Cortex of kidney (tissue), 1 donor: ENCODE data around the gene RIMBP2.
"Not testable (repeated sequence)": the region's sequence is repeated elsewhere in the genome, so short reads cannot be mapped to it uniquely, and the experiment has no call there.

ENCODE experiments used
- DNase-seq: peaks from one replicate; lab custom pipeline; 2025; lab: John Stamatoyannopoulos, UW

RIMBP2 gene

DNA sequence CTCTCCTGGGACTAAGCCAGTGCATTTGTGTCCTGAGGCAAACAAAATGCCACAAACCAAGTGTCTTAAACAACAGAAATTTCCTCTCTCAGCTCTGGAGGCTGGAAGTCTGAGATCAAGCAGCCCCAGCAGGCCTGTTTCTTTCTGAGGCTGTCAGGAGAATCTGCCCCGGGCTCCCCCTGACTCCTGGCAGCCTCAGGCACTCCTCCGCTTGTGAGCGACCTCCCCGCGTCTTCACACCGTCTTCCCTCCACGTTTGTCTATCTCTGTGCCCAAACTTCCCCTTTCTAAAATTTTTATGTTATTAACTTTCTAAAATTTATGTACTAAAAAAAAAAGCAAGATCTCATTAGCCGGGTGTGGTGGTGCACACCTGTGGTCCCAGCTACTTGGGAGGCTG, 59.7 kb downstream of the RIMBP2 start:
- no peak for DNase-seq

DNA sequence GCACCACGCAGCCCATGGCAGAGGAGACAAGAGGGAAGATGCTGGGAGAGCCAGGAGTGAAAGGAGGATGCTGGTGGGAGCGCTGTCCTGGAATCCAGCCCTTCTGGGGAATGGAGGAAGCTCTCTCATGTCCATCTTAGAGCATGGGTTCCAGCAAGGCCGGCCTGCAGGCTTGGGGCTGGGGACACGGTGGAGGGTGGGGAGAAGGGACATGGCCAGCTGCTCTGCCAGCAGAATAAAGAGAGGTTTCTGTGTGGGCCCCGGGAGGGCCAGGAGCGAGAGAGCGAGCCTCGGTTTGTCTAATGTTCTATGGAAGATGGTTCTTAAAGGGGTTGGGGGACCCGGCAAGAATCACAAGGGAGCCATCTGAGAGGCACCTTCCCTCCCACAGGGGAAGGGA, 60.2 kb downstream of the RIMBP2 start:
- no peak for DNase-seq

DNA sequence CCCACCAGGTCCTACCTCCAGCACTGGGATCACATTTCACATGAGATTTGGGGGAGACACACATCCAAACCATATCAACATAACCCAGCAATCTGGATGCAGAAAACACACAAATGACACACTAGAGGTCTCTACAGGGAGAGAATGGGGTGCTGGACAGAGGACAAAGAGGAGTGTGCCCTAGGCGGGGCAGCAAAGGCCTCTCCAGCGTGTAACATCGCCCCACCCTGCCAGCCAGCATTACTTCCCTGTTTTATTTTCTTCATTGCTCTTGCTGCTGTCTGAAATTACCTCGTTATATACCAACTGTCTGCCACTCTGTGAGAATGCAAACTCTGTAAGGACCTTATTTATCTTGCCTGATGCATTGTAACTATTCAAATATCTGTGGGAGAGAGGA, 61.1 kb downstream of the RIMBP2 start:
- DNase-seq, result no peak

DNA sequence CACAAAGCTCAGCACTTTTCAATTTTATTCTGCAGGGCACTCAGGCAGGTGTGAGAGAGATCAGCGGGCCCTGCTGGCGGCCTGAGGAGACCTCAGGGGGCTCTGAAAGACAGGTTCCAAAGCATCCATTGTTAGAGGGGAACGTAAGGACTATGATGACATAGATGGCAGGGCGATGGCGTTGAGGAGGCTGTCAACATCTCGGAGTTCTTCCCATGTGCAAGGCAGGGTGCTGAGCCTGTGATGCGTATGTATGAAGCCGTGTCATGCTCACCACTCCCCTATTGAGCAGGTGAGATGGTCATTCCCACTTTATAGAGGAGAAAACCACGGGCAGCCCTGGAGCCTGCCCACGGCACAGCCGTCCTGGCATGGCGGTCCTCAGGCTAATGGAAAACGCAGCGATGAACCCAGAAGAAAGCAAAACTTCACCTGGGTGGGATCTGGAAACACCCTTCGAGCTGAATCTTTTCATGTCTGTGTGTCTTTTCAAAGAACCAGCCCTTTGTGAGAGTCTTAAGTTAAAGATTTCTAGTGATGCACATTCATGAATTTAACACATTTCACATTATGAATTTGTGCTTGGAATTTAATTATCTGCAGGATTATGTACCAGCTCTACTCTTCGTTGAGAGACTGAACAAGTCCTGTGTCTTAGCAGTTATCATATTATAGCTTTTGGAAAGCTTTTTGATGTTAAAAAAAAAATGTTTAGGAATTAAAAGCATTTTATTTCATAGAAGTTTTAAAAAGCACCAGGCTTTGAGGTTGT, 64.7 kb downstream of the RIMBP2 start:
- DNase-seq, result no peak

DNA sequence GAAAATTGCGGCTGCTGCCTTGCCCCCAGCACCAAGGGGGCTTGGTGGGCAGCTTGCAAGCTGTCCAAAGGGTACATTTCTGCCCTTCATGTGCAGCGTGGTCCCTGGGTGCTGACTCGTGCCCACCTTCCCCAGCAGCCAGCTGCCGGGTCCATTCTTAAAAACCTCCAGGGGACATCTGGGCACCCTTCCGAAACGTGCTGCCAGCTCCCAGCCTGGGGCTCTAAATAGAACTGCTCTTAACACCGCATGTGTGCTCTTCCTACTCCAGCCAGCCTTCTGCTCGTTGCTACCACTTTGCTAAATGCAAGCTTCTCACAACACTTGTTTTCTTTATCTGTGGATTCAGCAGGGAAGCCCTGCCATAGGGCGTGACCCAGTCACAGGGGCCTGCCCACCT, 66.0 kb downstream of the RIMBP2 start:
- DNase-seq, result no peak

DNA sequence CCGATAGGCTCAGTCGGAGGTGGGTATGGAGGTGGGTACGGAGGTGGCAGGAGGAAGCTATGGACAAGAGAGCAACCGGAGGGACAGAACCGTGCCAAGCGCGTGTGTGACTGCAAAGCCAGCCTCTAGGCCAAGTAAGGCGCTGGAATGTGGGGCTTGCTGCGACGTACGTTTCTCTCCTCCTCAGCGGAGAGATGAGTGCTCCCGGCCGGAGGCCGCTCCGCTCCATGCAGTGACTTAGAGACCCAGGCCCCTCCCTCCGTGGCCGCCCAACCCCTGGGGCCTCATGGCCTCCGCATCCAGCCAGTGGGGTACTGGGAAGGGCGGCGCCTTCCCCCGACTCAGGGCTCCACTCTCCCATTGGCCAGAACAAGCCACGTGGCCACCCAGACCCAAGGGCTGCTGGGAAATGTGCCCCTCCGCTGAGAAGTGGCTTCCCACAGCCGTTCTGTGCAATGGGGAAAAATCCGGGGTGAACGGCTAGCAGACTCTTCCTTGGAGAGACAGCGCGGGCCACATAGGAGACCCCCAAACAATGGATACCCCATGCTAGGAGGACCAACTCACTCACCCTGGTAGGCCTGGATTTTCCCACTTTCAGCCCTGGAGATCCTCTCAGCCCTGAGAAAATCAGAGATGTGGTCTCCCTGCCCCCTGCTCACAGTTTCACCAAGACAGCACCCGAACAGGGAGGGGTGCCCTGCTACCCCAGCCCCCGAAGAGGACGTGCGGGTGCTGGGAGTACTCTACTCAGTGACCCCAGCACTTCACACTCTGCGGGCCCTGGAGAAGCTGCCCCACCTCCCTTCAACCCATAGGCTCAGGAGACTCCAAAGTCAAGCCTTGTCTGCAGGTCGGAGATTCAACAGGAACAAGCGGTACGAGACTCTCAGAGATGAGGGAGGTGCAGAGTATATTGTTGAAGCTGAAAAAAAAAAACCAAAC, 66.7 kb downstream of the RIMBP2 start:
- no peak for DNase-seq

DNA sequence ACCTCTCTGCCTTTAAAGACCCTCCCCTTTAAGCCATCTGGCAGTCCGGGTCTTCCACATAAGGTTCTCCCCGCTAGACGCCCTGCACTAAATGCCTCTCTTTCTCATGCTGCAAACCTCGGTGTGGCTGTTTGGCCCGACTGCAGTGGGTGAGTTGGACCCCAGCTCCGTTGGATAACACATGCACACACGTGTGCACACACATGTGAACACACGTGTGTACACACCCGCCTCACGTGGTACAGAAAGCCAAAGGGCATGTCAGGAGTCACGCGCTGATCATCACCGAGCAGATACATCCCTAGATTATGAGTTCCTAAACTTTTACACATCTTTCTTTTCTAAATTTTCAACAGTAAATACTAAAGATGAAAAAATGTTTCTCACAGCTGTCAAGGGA, 68.3 kb downstream of the RIMBP2 start:
- no peak for DNase-seq

DNA sequence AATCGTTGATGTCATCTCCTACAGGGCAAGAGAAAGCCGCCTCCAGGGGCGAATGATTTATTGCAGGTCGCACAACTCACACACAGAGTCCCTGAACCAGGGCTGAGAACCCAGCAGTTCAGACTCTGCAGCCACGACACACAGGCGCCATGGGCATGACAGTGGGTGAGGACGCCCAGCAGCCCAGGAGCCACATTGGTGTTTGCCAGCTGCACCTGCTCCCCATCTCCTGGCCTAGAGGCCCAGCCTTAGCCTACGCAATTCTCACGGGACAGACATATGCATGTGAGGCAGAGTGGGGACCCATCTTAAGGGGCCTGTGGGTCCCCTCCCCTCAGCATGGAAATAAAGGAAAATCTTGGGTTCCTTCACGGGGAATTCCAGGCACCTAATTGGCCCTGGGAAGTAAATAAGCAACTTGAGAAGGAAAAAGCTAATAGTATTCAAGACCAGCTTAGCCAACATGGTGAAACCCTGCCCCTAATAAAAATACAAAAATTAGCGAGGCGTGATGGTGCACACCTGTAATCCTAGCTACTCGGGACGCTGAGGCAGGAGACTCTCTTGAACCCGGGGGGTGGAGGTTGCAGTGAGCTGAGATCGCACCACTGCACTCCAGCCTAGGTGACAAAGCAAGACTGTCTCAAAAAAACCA, 69.3 kb downstream of the RIMBP2 start:
- DNase-seq, result no peak

DNA sequence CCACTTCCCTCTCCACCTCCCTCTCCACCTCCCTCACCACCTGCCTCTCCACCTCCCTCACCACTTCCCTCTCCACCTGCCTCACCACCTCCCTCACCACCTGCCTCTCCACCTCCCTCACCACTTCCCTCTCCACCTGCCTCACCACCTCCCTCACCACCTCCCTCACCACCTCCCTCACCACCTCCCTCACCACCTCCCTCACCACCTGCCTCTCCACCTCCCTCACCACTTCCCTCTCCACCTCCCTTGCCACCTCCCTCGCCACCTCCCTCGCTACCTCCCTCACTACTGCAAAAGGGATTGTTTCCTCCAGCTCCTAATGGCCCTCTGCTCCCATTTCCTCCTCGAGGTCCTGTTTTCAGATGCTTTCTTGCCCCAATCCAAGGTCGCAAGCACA, 69.9 kb downstream of the RIMBP2 start:
- not testable (repeated sequence) for DNase-seq

DNA sequence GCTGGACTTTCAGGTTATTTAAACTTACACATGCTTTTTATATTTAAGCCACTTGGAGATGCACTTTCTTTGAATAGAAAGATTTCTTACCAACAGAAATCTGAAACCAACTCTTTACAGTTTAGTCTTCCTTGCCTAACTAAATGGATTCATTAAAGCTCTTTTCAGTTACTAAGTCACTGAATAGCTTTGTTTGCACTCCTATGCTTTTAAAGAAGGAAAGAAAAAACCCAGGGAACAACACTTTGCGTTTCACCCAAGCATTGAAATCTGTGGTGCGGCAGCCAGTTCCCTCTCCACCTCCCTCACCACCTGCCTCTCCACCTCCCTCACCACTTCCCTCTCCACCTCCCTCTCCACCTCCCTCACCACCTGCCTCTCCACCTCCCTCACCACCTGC, 70.3 kb downstream of the RIMBP2 start:
- DNase-seq, result no peak

DNA sequence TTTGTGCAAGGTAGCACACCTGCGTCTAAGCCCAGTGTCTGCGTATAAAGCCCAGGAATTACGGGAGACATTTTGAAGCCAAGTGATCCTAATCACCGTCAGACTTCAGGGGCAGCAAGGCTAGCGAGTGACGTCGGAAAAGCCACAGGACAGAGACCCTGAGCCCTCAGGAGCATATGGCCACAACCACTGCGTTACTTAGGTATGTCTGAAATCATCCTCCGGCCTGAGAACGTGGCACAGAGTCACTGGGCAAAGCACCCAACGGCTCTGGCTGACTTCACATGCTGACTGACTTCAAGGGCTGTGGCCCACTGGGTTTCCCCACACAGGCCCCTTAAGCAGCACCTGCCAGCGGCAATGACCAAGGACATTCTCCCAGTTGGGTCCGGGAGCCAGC, 71.5 kb downstream of the RIMBP2 start:
- DNase-seq, result no peak

DNA sequence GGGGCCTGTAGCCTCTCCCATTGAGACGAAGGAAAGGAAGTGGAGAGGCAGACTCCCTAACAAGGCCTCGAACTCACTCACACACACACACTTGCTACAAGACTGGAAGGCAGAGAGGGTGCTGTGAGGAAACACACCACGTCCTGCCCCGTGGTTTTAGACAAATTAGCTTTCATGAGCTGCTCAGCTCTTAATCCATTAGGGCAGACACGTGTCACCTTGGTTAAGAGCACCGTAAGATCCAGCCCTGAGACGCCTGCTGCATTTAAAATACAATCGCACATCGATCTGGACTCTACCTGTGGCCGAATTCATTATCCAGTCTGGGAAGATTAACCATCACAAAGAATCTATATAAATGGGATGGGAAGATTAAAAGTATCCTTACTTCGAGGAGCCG, 72.0 kb downstream of the RIMBP2 start:
- no peak for DNase-seq

DNA sequence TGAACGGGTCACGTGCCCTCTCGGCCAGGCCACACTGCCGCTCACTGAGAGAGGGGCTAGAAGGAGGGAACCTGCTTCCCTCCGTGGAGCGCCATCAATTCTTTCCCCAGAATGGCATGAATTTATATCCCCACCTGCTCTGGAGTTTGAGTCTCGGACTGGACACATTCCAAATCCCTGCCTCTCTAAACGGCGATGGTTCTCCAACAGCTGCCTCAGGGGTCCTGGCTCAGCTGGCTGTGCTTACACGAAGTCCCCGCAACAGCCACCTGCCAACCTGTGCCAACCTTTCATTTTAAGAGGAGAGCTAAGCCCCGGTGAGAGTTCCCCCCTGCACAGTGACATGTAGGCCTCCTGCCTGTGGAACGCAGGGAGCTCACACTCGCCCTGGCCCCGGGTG, 73.2 kb downstream of the RIMBP2 start:
- DNase-seq, result no peak

DNA sequence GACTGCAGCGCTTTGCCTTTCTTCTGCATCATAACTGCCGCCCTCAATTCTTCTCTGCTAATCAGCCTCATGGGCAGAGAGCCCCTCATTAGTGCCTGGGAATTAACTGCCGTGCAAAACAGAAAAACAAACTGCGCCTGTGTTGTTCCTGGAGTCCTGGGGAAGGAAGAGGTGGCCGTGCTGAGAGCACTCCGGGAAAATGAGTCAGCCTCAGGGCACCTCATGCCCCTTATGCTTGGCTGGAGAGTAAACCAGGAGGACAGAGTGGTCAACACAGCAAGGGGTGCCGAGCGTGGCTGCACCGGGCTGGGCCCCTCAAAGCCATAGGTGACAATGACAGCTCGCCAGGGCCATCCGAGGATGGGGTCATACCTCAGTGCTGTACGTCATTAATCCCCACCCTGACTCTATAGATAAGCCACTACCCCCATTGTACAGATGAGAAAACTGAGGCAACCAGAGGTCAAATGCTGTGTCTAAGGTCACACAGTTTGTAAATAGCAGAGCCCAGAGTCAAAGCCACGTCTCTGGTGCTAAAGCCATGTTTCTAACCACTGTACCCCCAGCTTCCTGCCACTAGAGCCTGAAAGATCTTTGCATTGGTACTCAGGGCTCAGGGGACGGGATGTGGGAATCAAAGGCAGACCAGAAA, 74.4 kb downstream of the RIMBP2 start:
- DNase-seq, result no peak

DNA sequence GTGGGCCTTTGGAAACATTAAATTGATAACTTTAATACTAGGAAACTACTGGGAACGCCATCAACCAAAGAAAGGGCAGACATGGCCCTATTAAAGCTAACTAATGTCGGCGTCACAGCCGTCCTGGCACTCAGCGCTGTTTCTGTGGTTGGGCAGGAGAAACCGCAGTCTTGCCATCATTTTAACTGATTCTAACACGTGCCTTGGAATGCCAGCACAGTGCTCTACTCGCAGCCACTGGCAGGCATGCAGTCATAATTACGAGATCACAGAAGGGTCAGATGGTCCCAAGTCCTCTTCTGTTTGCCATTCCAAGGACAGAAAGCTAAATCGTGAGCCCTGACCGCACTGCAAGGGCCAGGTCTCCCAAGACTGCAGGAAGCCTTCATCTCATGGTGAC, 75.2 kb downstream of the RIMBP2 start:
- no peak for DNase-seq

DNA sequence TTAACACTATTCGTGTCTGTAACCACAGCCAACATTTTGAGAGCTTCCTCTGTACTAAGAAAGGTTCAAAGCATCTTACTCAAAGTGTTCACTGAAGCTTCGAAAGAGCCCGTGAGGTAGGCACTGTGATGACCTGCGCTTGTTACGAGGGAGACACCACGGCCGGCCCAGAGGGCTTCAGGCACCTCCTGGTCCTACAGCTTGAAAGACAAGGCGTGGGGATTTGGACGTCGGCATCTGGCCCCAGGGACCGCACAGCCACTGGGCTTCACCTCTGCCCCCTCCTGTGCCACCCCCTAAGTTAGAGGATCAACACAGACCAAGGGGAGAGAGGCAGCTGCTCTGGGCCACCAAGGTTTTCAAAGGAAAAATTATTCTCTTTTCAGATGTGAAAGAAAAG, 75.6 kb downstream of the RIMBP2 start:
- no peak for DNase-seq

DNA sequence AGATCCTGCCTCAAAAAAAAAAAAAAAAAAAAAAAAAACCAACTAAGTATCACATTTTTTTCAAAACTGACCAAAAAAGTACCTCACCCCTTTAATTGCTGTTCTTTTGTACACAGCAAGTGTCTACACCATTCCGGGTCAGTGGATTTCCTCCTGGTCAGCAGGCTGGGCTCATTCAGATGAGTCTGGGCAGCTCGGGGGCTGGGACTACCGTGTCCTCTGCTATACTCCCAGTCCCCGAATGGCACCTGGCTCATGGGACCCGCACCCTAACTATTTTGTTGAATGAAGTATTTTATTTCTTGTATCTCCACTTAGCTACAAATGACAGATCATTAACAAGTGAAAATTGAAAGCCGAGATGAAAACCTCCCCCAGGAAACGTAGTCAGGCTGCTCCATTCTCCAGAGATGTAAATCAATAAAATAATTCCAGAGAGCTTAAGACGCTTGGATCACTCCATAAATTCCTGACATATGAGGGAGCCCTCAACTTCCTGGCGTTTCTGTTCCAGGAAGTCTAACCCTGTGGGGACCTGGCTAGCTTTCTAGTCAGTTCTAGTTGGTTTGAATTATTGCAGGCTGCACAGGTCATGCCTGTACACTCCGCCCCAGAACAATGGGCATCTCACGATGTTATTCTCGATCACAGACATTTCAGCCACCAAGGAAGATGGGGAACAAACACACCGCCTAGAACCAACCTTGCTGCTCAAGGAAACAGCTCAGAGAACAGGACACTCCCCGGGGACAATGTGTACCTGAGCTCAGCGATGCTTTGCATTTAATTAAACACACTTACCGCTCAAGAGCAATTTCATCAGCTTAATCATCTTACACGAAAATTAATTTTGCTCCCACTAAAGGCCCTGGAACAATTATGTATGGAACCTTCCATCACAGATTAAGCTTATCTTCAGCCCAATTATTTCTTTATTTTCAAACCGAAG, 76.3 kb downstream of the RIMBP2 start:
- DNase-seq, result no peak

DNA sequence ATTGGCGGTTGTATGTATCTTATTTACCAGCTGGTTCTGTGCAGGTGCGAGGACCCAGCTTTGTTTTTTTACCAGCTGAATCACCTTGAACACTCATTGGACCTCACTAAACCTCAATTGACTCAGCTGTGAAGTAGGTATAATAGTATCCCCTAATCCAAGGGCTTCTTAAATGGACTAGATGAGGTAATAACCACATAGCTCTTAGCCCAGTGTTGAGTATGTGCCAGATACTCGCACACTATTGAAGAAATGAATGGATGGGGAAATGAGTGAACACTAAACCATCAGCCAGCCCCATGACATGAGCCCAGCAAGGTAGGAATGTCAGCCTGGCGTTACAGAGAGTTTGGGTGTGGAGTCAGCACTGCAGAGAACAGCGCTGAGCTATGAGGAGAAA, 79.7 kb downstream of the RIMBP2 start:
- no peak for DNase-seq

DNA sequence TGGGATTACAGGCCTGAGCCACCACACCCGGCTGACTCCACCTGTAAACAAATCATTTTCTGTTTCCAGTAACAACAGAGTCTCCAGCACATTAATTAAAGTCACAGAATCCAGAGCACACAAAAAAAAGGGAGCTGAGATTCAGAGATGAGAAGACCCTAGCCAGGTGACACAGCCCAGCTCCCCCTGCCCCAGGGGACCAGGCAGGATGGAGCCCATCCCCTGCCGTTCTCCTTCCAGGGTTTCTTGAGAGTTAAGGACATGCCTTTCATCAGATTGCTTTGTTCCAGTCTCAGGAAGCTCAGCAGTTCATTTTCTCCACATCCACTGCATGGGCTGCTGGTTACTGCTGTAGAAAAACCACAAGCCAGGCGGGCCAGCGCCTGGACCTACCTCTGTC, 81.2 kb downstream of the RIMBP2 start:
- no peak for DNase-seq

DNA sequence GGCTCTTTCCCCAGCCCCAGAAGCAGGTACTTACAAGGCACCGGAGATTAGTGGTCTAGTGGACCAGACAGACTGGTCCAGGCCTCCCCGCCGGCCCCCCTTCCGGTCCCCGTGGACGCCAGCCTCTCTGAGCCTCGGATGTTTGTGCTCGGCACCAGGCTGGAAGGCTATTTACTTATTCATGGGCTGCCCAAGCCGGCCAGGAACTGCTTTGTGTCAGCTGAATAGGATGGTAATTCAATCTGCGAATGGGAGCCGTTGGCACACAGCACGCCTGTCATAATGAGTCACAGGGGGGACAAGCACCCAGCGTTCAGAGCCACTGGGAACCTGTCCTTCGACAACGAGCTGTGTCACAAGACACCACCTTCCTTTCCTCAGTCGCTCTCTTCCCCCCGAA, 82.3 kb downstream of the RIMBP2 start:
- no peak for DNase-seq

DNA sequence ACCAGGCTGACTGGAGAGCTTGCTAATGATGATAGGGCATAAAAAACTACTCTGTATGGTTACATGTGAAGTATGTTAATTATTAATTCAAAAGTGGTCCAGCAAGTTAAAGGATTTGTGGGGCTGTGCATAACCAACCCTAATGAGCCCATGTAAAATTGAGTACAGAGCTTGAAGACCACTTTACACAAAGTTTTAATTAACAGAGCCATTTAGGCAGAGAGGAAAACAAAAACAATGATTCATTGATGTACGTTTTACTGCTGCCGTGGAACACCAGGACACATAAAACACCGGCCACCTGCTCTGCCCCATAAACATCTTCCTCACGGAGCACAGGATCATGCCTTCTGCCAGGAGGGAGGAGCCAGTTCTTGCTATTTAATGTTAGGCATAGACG, 83.5 kb downstream of the RIMBP2 start:
- no peak for DNase-seq
